Lower leg skin (tissue), 3 donors: ENCODE measurements around the gene TRPM3.

ENCODE experiments used
- POLR2A ChIP-seq, 2 donors: fragments of 450-650 bp; IDR thresholded peaks; one replicate each; pipeline ENCODE4 v1.6.1; 2016 to 2017; ENCODE audit warnings: antibody characterized with exemption in 2 of 2, mild to moderate bottlenecking in 1 of 2, moderate library complexity in 1 of 2
- TF ChIP-seq, protein P1 (sequence below), 3 donors: fragments of 450-650 bp; IDR thresholded peaks; one replicate each; pipeline ENCODE4 v1.5.1; 2016; ENCODE audit warnings: antibody characterized with exemption in 3 of 3, mild to moderate bottlenecking in 3 of 3, moderate library complexity in 2 of 3

DNA sequence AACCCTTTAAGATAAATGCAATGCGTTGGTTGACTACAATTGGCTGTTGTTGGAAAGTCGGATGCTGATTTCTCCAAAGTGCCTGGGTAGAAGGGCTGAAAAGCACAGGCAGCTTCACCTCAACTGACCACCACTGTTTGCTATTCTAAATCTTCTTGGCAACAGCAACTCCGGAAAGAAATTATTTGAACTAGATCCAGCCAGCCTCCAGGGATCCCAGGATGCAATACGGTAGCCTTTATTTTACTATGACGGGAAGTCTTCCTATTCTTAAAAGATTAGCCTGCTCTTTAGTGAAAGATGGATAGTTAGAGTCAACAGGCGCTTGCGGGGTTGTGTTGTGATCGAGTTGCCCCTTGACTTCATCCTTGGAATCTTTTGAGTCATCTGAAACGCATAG, 628.4 kb downstream of the TRPM3 start:
- TF ChIP-seq POLR2A (IDR thresholded peaks at IDR 0.05): no peak
- TF ChIP-seq, protein P1, sequence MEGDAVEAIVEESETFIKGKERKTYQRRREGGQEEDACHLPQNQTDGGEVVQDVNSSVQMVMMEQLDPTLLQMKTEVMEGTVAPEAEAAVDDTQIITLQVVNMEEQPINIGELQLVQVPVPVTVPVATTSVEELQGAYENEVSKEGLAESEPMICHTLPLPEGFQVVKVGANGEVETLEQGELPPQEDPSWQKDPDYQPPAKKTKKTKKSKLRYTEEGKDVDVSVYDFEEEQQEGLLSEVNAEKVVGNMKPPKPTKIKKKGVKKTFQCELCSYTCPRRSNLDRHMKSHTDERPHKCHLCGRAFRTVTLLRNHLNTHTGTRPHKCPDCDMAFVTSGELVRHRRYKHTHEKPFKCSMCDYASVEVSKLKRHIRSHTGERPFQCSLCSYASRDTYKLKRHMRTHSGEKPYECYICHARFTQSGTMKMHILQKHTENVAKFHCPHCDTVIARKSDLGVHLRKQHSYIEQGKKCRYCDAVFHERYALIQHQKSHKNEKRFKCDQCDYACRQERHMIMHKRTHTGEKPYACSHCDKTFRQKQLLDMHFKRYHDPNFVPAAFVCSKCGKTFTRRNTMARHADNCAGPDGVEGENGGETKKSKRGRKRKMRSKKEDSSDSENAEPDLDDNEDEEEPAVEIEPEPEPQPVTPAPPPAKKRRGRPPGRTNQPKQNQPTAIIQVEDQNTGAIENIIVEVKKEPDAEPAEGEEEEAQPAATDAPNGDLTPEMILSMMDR (IDR thresholded peaks at IDR 0.05): no peak
